RCC 7860 (cell line): ENCODE results near the gene DEFB121.
"Not testable (repeated sequence)": the region's sequence is repeated elsewhere in the genome, so short reads cannot be mapped to it uniquely, and the experiment has no call there.

ENCODE experiments used
- DNase-seq: peaks from one replicate; pipeline ENCODE4 v3.0.0-alpha.2; 2015; ENCODE audit warnings: low spot score
- FAIRE-seq: peaks from 2 replicates; lab custom pipeline; 2012; peaks lifted over from hg19 to GRCh38; lab: Jason Lieb, UNC

The DEFB121 gene

GRCh38 chr20:31364272-31364671 is 41.7 kb downstream of the DEFB121 start:
- not testable (repeated sequence) for DNase-seq, FAIRE-seq

- DNase-seq (no peak), FAIRE-seq (no peak)
These were observed 42.7 kb downstream of the DEFB121 start for GRCh38 chr20:31363295-31363694.

GRCh38 chr20:31355981-31356380 is 50.0 kb downstream of the DEFB121 start:
- FAIRE-seq, result no peak
- DNase-seq, result no peak
